Fibroblast of lung (primary cell): ENCODE measurements around the gene DNAJC13. TPM values are rescaled to one million over a fixed set of nuclear protein-coding genes. Genes with fewer than 3 reads are reported as not detected.

ENCODE experiments used
- DNase-seq, 2 donors: peaks; one replicate each; pipeline versions ENCODE4 v3.0.0 to v3.0.0-alpha.2; 2010; ENCODE audit warnings: low read depth in 2 of 2
- H2AFZ ChIP-seq: 2 replicates; pipeline ENCODE4 v1.5.1; 2012; ENCODE audit warnings: low read length, control low read depth, inconsistent platforms
- H3K27ac ChIP-seq: 2 replicates; pipeline ENCODE4 v1.5.1; 2011; ENCODE audit warnings: low read length, control low read depth; ENCODE audit not compliant: insufficient read depth
- H3K27me3 ChIP-seq: 2 replicates; pipeline ENCODE4 v1.5.1; 2011; ENCODE audit warnings: mild to moderate bottlenecking, low read length; ENCODE audit not compliant: control insufficient read depth, insufficient read depth
- H3K36me3 ChIP-seq: 2 replicates; pipeline ENCODE4 v1.5.1; 2011; ENCODE audit warnings: low read length; ENCODE audit not compliant: control insufficient read depth, insufficient read depth
- H3K4me1 ChIP-seq: 2 replicates; pipeline ENCODE4 v1.5.1; 2011; ENCODE audit warnings: low read length; ENCODE audit not compliant: control insufficient read depth, insufficient read depth; ENCODE audit errors: extremely low read depth
- H3K4me2 ChIP-seq: 2 replicates; pipeline ENCODE4 v1.5.1; 2011; ENCODE audit warnings: low read length, control low read depth; ENCODE audit not compliant: insufficient read depth; ENCODE audit errors: extremely low read depth
- H3K4me3 ChIP-seq, 4 experiments: fragments of 200-600 bp in 1 of 4; sonication (generic) in 1 of 4; replicated peaks in 1 of 4; 2 replicates each; pipeline ENCODE4 v1.5.1; 2011 to 2016; ENCODE audit warnings: low read length in 4 of 4, low read depth in 3 of 4, mild to moderate bottlenecking in 3 of 4, control low read depth in 2 of 4, inconsistent platforms in 1 of 4, mixed read lengths in 1 of 4; ENCODE audit not compliant: insufficient read depth in 1 of 4; ENCODE audit errors: control extremely low read depth in 1 of 4
- H3K79me2 ChIP-seq: 2 replicates; pipeline ENCODE4 v1.5.1; 2012; ENCODE audit warnings: mild to moderate bottlenecking, low read length, inconsistent platforms; ENCODE audit not compliant: control insufficient read depth, insufficient read depth
- H3K9ac ChIP-seq: 2 replicates; pipeline ENCODE4 v1.5.1; 2011; ENCODE audit warnings: mild to moderate bottlenecking, low read length, control low read depth; ENCODE audit not compliant: insufficient read depth
- H3K9me3 ChIP-seq: 2 replicates; pipeline ENCODE4 v1.5.1; 2012; ENCODE audit warnings: low read depth, low read length; ENCODE audit not compliant: control insufficient read depth, insufficient read depth
- H4K20me1 ChIP-seq: 2 replicates; pipeline ENCODE4 v1.5.1; 2011; ENCODE audit warnings: low read length; ENCODE audit not compliant: control insufficient read depth, insufficient read depth; ENCODE audit errors: extremely low read depth
- CTCF ChIP-seq, 2 donors: IDR thresholded peaks in 1 of 2; conservative IDR thresholded peaks in 1 of 2; 1 replicate in 1 of 2; 2 replicates in 1 of 2; pipeline ENCODE4 v1.5.1; 2011 to 2012; ENCODE audit warnings: low read length in 2 of 2, control low read depth in 1 of 2, inconsistent platforms in 1 of 2, low read depth in 1 of 2, mild to moderate bottlenecking in 1 of 2
- EZH2 ChIP-seq: IDR thresholded peaks from 2 replicates; pipeline ENCODE4 v1.5.1; 2012; ENCODE audit warnings: low read length, control low read depth, mild to moderate bottlenecking; ENCODE audit errors: missing control alignments
- polyA plus RNA-seq, 2 donors: library from polyadenylated mRNA; depleted of rRNA in 1 of 2; stranded (reverse) in 1 of 2; unstranded in 1 of 2; fragments of >200 nt; gene quantifications; 2 replicates each; pipeline ENCODE4 v1.2.1, GENCODE V29; 2011 to 2012; ENCODE audit warnings: missing spikeins in 1 of 2
- total RNA-seq: library from RNA; depleted of rRNA; stranded (reverse); fragments of >200 nt; gene quantifications from 2 replicates; pipeline ENCODE4 v1.2.1, GENCODE V29; 2014

DNAJC13 gene
- total and polyA plus RNA-seq, 2 donors (not counting 1 experiment from before 2014, with no cell fraction given) = 56.3 to 89.0 TPM

GRCh38 chr3:132517311-132517710, 100.0 kb downstream of the DNAJC13 start:
- Histone ChIP-seq H3K27ac (no peak overlapping the region), H3K9me3 (no peaks in the 10 kb centered on the region), H3K4me3 (no peak overlapping the region), H3K9ac (no peak overlapping the region), H3K36me3 (peaks cover 2% of the 10 kb centered on the region), H3K27me3 (no peaks in the 10 kb centered on the region), H3K4me1 (no peaks in the 10 kb centered on the region), H2AFZ (no peak overlapping the region), H3K4me2 (no peak overlapping the region), H4K20me1 (no peaks in the 10 kb centered on the region), H3K79me2 (no peaks in the 10 kb centered on the region)
- no peak for DNase-seq
- no peak for TF ChIP-seq CTCF (conservative IDR thresholded peaks at IDR 0.05 in 1 of 2, IDR thresholded peaks at IDR 0.05 in 1 of 2; ENCODE audit: low read depth in 1 of 2, low read length in 2 of 2)
- TF ChIP-seq EZH2 = no peak

GRCh38 chr3:132519914-132520313, 102.6 kb downstream of the DNAJC13 start:
- Histone ChIP-seq H3K79me2 (no peaks in the 10 kb centered on the region), H3K4me3 (no peak overlapping the region)
- TF ChIP-seq EZH2 (no peak), CTCF (conservative IDR thresholded peaks at IDR 0.05 in 1 of 2, IDR thresholded peaks at IDR 0.05 in 1 of 2; ENCODE audit: low read depth in 1 of 2, low read length in 2 of 2) (no peak)

GRCh38 chr3:132521901-132522300, 104.6 kb downstream of the DNAJC13 start:
- Histone ChIP-seq H3K36me3 (no peaks in the 10 kb centered on the region), H3K27me3 (no peaks in the 10 kb centered on the region), H3K9ac (no peak overlapping the region), H3K4me2 (no peak overlapping the region), H3K79me2 (no peaks in the 10 kb centered on the region), H3K4me1 (no peaks in the 10 kb centered on the region), H3K9me3 (no peaks in the 10 kb centered on the region), H2AFZ (no peak overlapping the region), H3K4me3 (no peak overlapping the region), H4K20me1 (no peaks in the 10 kb centered on the region), H3K27ac (no peak overlapping the region)
- DNase-seq = no peak
- TF ChIP-seq CTCF (conservative IDR thresholded peaks at IDR 0.05 in 1 of 2, IDR thresholded peaks at IDR 0.05 in 1 of 2; ENCODE audit: low read depth in 1 of 2, low read length in 2 of 2) (no peak), EZH2 (no peak)

More at GRCh38 chr3:132519914-132520313, 102.6 kb downstream of the DNAJC13 start:
- H4K20me1 ChIP-seq = no peaks in the 10 kb centered on the region
- no peaks in the 10 kb centered on the region for H3K4me1 ChIP-seq
- no peak overlapping the region for H3K4me2 ChIP-seq
- H3K9ac ChIP-seq = no peak overlapping the region
- H2AFZ ChIP-seq = no peak overlapping the region
- H3K36me3 ChIP-seq = peaks cover 2% of the 10 kb centered on the region
- H3K27me3 ChIP-seq = no peaks in the 10 kb centered on the region
- DNase-seq = no peak
- no peaks in the 10 kb centered on the region for H3K9me3 ChIP-seq
- H3K27ac ChIP-seq = no peak overlapping the region
